ENCODE results near the gene SFMBT1.

The SFMBT1 gene

GRCh38 chr3:52986938-52987337 lies 58.9 kb downstream of the SFMBT1 start:
- DNase-seq, result peak in 1 of 2 donors; percentile 13

GRCh38 chr3:52986049-52986448 lies 59.8 kb downstream of the SFMBT1 start:
- no peak for DNase-seq

GRCh38 chr3:52983828-52984227 lies 62.0 kb downstream of the SFMBT1 start:
- DNase-seq, result no peak

DNA sequence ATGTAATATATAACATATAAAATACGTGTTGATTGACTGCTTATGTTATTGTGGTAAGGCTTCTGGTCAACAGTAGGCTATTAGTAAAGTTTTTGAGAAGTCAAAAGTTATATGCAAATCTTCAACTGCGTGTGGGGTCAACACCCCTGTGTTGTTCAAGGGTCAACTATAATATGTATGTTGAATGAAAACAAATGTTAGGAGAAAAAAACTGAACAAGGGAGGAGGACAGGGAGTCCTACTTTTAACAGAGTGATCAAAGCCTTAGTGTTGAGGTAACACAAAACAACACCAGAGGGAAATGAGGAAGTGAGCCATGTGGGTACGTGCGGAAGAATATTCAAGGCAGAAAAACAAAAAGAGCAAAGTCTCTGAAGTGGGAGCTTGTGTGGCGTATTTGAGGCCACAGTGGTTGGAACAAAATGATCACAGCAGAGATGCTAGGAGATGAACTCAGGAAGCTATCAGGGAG lies 62.5 kb downstream of the SFMBT1 start:
- peak; percentile 45 to 62 for DNase-seq

- no peak for DNase-seq
Measured at GRCh38 chr3:52982839-52983238, 63.0 kb downstream of the SFMBT1 start.

DNA sequence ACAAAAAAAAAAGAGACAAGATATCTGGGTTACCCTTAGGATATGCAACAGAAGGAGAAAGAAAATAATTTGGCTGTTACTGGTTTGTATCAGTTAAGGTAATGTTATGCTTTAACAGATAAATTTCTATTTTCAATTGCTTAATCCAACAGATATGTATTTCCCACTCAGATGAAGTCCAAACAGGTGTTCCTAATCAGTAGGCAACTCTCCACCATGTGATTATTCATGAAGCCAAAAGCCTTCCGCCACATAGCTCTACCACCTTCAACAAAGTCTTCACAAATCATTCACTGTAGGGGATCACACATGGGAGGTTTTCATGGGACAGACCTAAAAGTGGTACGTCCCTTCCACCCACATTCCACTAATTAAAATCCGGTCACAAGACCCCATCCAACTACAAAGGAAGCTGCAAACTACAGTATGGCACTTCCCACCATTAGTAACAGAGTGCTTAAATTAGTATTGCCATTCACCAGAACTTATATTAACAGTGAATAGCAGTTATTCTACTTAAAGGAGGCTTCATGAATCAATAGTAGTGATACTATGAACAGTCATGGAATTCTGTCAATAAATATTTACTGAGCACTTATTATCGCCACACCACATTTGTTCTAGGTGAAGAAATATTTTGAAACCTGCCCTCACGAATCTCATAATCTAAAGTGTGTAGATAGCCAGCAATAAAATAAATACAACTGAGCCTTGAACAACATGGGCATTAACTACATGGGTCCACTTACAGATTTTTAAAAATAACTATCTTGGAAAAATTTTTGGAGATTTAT lies 66.5 kb downstream of the SFMBT1 start:
- DNase-seq, result no peak

- no peak for DNase-seq
Measured at GRCh38 chr3:52978109-52978754, 67.6 kb downstream of the SFMBT1 start.

GRCh38 chr3:52973806-52974205 lies 72.1 kb downstream of the SFMBT1 start:
- DNase-seq, result no peak

- no peak for DNase-seq
Measured at GRCh38 chr3:52971895-52972294, 74.0 kb downstream of the SFMBT1 start.

- DNase-seq, result no peak
Measured at GRCh38 chr3:52967398-52967797, 78.5 kb downstream of the SFMBT1 start.

DNA sequence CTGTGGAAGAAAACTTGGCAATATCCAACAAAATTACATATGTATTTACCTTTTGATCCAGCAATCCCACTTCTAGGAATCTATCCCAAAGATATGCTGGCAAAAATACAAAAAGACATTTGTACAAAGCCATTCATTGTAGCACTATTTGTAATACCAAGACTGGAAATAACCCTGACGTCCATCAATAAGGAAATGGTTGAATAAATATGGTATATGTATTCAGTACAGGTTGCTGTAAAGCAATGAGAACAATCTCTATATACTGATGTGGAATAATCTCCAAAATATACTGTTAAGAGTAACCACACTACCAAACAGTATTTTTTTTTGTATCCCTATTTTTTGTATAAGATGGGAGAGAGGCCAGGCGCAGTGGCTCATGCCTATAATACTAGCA lies 83.7 kb downstream of the SFMBT1 start:
- no peak for DNase-seq

DNA sequence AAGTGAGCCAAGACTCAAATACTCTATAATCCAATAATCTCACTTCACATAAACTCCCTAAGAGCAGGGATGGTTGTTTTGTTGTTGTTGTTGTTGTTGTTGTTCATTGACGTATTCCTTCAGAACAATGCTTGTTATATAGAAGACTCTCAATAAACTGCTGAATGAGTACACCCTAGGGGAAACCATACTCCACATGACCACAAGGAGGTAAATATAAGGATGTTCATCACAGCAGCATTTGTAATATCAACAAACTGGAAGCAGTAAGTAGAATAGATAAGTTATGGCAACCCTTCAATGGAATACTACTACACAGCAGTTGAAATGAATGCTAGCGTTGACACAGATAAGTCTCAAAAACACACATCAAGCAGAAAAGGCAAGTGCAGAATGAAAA lies 86.1 kb downstream of the SFMBT1 start:
- DNase-seq, result no peak

DNA sequence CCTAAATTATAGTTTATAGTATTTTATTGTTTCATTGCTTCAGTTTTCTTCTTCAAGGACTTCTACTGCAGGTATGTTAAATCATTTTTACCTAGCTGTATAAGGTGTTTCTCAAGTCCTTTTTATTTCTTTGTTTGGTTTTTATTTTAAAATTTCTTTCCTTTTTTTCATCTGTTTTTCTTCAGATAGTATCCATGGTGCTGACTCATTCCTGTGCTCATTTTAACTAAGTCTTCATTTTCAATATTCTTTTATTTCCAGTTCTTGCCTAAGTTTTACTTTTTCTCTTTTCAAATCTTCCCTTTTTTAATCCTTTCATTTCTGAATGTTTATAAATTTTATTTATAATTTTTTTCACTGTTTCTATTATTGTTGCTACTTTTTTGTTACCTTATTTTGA lies 106.3 kb downstream of the SFMBT1 start:
- DNase-seq, result no peak

GRCh38 chr3:52934630-52935530 lies 111.0 kb downstream of the SFMBT1 start:
- DNase-seq, result peak; percentile 49 to 67

- no peak for DNase-seq
Measured at GRCh38 chr3:52931889-52932288, 114.0 kb downstream of the SFMBT1 start.

DNA sequence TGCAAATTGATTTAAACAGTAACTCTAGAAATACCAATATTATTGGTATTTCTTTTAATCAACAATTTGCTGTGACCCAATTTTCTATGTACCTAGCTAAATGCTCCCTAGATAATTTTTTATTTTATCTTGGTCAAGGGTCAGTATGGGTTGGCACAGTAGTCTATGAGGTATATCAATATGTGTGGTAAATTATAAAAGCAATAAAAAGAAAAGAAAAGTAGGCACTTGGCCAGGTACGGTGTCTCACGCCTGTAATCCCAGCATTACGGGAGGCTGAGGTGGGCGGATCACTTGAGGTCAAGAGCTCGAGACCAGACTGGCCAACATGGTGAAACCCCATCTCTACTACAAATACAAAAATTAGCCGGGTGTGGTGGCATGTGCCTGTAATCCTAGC lies 114.5 kb downstream of the SFMBT1 start:
- no peak for DNase-seq

DNA sequence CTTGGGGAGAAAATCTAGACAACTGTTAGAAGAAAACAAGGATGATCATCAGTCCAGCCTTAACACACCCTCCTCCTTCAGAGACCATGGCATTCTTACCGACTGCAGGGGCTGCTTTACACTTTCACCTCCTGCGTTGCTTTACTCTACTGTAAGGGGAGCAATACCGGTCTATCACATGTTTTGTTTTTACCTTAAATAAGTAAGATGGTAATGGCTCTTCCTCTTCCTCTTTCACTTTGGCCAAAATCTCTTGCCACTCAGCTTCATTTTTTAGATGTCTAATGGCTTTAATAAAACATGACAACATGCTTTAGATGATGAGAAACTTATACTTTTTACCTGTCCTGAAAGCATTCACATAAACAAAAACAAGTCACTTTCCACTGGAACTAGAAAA lies 115.1 kb downstream of the SFMBT1 start:
- no peak for DNase-seq

- no peak for DNase-seq
Measured at GRCh38 chr3:52926554-52926953, 119.3 kb downstream of the SFMBT1 start.

DNA sequence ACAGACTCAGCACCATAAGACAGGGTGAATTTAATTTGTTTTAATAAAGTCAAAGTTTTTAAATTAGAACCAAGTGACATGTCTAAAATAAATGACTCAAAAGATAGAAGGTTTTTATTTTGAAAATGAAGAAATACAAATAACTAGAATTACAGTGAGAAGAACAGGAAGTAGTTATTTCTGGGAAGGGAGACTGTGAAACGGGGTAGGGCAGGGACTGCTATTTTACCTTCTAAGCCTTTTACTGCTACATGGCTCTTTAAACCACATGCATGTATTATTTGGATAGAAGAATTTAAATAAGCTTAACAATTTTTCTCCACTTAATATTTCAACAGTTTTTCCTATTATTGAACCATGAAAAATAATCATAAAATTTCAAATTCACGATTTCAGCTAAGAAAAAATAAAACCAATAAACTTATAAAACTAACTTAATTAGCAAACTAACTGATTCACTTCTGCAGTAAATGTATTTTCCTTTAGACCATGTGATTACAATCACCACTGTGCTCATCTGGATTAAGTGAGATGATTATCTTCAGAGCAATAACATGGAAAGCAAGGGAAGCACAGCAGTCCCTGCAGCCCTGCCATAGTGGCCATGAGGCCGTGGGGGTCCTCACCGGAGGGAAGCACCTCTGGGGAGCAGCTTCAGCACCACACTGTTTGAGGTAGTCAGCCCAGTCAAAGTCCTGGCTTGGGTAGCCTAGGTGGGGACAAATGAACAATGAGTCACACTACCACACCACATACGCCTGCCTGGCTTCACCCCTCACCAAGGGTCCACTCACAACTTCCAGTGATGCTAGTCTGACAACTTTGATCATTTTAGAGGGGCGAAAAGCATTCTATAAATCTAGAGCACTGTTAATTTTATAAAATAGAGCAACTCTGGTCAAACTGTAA lies 120.2 kb downstream of the SFMBT1 start:
- DNase-seq, result no peak

DNA sequence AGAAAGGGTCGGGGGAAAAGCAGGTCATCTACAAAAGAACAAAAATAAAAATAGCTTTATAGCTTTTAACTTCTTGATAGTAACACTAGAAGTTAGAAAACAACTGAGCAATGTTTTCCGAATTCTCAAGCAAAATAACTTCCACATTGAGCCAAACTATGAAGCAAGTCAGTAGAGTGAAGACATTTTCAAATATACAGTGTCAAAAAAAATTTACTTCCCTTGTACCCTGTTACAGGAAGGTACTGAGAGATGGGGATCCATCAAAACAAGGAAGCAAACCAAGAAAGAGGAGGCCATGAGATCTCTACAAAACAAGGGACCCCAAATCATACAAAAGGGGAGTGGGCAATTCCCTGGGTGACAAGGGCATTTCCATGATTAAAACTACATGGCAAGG lies 121.9 kb downstream of the SFMBT1 start:
- no peak for DNase-seq

GRCh38 chr3:52920841-52921240 lies 125.0 kb downstream of the SFMBT1 start:
- DNase-seq, result no peak

DNA sequence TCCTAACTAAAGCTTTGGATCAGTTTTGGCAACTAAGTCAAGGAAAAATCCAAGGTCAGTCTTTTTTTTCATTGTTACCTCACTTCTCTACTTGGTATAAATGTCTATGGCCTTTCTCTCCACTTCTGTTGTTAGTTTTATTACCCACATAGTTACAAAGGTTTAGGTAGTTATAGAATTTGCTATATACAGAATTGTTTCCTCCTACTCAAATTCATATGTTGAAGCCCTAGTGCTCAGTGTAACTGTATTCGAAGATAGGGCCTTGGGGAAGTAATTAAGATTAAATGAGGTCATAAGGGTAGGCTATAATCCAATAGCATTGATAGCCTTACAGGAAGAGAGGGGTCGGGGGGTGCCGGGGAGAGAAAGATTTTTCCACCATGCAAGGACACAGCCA lies 128.8 kb downstream of the SFMBT1 start:
- no peak for DNase-seq
